Neural cell (in vitro differentiated cells): ENCODE measurements around the gene FHOD1.

ENCODE experiments used
- EZH2 ChIP-seq: fragments of 200-600, 300-800 bp; shearing (Covaris generic), sonication (generic); IDR thresholded peaks from 2 replicates; pipeline ENCODE4 v1.6.1; 2014; ENCODE audit warnings: antibody characterized with exemption, low read length, borderline replicate concordance, mild to moderate bottlenecking; ENCODE audit not compliant: insufficient read depth, poor library complexity, severe bottlenecking
- RAD21 ChIP-seq: fragments of 450-650 bp; conservative IDR thresholded peaks from 2 replicates; pipeline ENCODE4 v1.6.1; 2014; ENCODE audit warnings: antibody characterized with exemption, mild to moderate bottlenecking, moderate library complexity
- TF ChIP-seq, protein P1 (sequence below): fragments of 450-650 bp; IDR thresholded peaks from 2 replicates; pipeline ENCODE4 v1.5.1; 2014; ENCODE audit warnings: antibody characterized with exemption, mild to moderate bottlenecking, moderate library complexity; ENCODE audit not compliant: poor library complexity, severe bottlenecking

DNA sequence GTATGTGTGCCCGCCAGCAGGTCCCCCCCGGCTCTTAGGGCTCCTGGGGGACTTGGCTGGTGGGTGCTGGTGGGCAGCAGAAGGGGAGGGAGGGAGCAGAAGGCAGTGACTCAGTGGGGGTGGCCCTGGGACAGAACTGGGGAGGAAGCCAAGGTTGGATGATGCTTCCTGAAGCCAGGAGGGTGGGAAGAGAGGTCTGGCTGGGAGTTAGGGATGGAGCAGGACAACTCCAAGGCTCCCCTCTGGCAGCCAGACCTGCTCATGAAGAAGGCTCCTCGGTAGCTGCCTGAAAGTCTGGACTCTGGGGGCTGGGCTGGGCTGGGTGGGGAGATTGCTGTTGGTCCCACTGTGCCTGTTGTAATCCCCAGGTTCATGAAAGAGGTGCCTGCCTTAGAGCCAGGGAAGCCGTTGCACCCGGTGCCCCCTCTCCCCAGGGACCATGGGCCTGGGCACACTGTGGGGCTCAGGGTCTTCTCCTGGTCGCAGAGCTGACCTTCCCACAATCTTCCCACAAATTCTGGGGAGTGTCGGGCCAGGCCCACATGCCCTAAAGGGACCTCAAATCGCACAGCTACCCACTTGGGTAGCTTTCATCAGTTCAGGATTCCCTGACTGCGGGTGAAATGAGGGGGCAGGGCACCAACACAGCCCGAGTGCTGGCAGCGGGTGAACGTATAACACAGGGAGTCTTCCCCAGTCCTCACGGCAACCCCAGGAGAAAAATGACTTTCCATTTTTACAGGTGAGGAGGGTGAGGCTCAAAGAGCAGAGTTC, 30.9 kb upstream of the FHOD1 start:
- TF ChIP-seq EZH2 (no peak), RAD21 (no peak)
- TF ChIP-seq, protein P1, sequence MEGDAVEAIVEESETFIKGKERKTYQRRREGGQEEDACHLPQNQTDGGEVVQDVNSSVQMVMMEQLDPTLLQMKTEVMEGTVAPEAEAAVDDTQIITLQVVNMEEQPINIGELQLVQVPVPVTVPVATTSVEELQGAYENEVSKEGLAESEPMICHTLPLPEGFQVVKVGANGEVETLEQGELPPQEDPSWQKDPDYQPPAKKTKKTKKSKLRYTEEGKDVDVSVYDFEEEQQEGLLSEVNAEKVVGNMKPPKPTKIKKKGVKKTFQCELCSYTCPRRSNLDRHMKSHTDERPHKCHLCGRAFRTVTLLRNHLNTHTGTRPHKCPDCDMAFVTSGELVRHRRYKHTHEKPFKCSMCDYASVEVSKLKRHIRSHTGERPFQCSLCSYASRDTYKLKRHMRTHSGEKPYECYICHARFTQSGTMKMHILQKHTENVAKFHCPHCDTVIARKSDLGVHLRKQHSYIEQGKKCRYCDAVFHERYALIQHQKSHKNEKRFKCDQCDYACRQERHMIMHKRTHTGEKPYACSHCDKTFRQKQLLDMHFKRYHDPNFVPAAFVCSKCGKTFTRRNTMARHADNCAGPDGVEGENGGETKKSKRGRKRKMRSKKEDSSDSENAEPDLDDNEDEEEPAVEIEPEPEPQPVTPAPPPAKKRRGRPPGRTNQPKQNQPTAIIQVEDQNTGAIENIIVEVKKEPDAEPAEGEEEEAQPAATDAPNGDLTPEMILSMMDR: no peak
